HG03280 (cell line): Measurements from ENCODE around the gene ARHGAP42.

ENCODE experiments used
- ATAC-seq: cut with Tn5 transposase; IDR thresholded peaks from one replicate; pipeline ENCODE4 v1.9.1; 2021; ENCODE audit warnings: mild to moderate bottlenecking, moderate library complexity; ENCODE audit not compliant: unreplicated experiment

ARHGAP42 gene

GRCh38 chr11:100682247-100682969, 4.7 kb upstream of the ARHGAP42 start:
- ATAC-seq: no peak

- no peak for ATAC-seq
Observed at GRCh38 chr11:100683126-100683525, 4.0 kb upstream of the ARHGAP42 start.

GRCh38 chr11:100684101-100685065, 2.7 kb upstream of the ARHGAP42 start:
- peak; percentile 26 for ATAC-seq

- ATAC-seq: no peak
Observed at GRCh38 chr11:100686476-100687053, 523 bp upstream of the ARHGAP42 start.

GRCh38 chr11:100687630-100688395, 725 bp downstream of the ARHGAP42 start:
- peak; percentile 62 for ATAC-seq

GRCh38 chr11:100689141-100689540, 2.1 kb downstream of the ARHGAP42 start:
- ATAC-seq: no peak

- no peak for ATAC-seq
Observed at GRCh38 chr11:100691896-100692653, 5.0 kb downstream of the ARHGAP42 start.

- no peak for ATAC-seq
Observed at GRCh38 chr11:100695911-100696310, 8.8 kb downstream of the ARHGAP42 start.

GRCh38 chr11:100703139-100703538, 16.1 kb downstream of the ARHGAP42 start:
- ATAC-seq: no peak

- no peak for ATAC-seq
Observed at GRCh38 chr11:100703801-100704575, 16.9 kb downstream of the ARHGAP42 start.

GRCh38 chr11:100705447-100705846, 18.4 kb downstream of the ARHGAP42 start:
- ATAC-seq: no peak

GRCh38 chr11:100706179-100706578, 19.1 kb downstream of the ARHGAP42 start:
- ATAC-seq: no peak

- ATAC-seq: peak; percentile 70
Observed at GRCh38 chr11:100709233-100709957, 22.3 kb downstream of the ARHGAP42 start.

GRCh38 chr11:100711984-100712383, 24.9 kb downstream of the ARHGAP42 start:
- ATAC-seq: no peak

GRCh38 chr11:100712583-100712982, 25.5 kb downstream of the ARHGAP42 start:
- ATAC-seq: no peak

- no peak for ATAC-seq
Observed at GRCh38 chr11:100715165-100715761, 28.2 kb downstream of the ARHGAP42 start.

GRCh38 chr11:100716838-100717237, 29.8 kb downstream of the ARHGAP42 start:
- ATAC-seq: no peak

GRCh38 chr11:100719362-100719761, 32.3 kb downstream of the ARHGAP42 start:
- no peak for ATAC-seq
